Mesendoderm (in vitro differentiated cells): ENCODE measurements around the gene LRP1.

Experiments used
- DNase-seq: peaks from one replicate; pipeline ENCODE4 v3.0.0; 2013
- H2AK5ac ChIP-seq: 2 replicates; pipeline ENCODE4 v1.6.1; 2013; ENCODE audit warnings: low read length, inconsistent platforms
- H2BK120ac ChIP-seq: 2 replicates; pipeline ENCODE4 v1.6.1; 2013; ENCODE audit warnings: low read depth, mild to moderate bottlenecking, low read length, moderate library complexity, mixed read lengths
- H2BK15ac ChIP-seq: replicated peaks from 2 replicates; pipeline ENCODE4 v1.6.1; 2013; ENCODE audit warnings: low read depth, mild to moderate bottlenecking, moderate library complexity
- H2BK5ac ChIP-seq: 2 replicates; pipeline ENCODE4 v1.6.1; 2013; ENCODE audit warnings: low read length, inconsistent platforms
- H3K18ac ChIP-seq: 2 replicates; pipeline ENCODE4 v1.6.1; 2013; ENCODE audit warnings: mild to moderate bottlenecking, low read length, mixed read lengths
- H3K23ac ChIP-seq: one replicate; pipeline ENCODE4 v1.6.1; 2013; ENCODE audit warnings: low read length
- H3K27ac ChIP-seq: 2 replicates; pipeline ENCODE4 v1.5.1; 2013; ENCODE audit warnings: low read depth, mild to moderate bottlenecking, inconsistent platforms, low read length, moderate library complexity
- H3K27me3 ChIP-seq: 2 replicates; pipeline ENCODE4 v1.6.1; 2013; ENCODE audit warnings: low read length, control low read depth, mild to moderate bottlenecking, inconsistent platforms; ENCODE audit not compliant: insufficient read depth, poor library complexity
- H3K36me3 ChIP-seq: 2 replicates; pipeline ENCODE4 v1.6.1; 2013; ENCODE audit warnings: low read length, inconsistent platforms; ENCODE audit not compliant: control insufficient read depth, insufficient read depth
- H3K4ac ChIP-seq: one replicate; pipeline ENCODE4 v1.6.1; 2013; ENCODE audit warnings: low read depth, mild to moderate bottlenecking, low read length, moderate library complexity
- H3K4me1 ChIP-seq: 2 replicates; pipeline ENCODE4 v1.6.1; 2013; ENCODE audit warnings: low read depth, low read length, inconsistent platforms; ENCODE audit not compliant: control insufficient read depth
- H3K4me2 ChIP-seq: 2 replicates; pipeline ENCODE4 v1.6.1; 2013; ENCODE audit warnings: low read length
- H3K4me3 ChIP-seq: 2 replicates; pipeline ENCODE4 v1.5.1; 2013; ENCODE audit warnings: mild to moderate bottlenecking, low read length
- H3K56ac ChIP-seq: one replicate; pipeline ENCODE4 v1.6.1; 2013; ENCODE audit warnings: low read length
- H3K79me1 ChIP-seq: 2 replicates; pipeline ENCODE4 v1.6.1; 2013; ENCODE audit warnings: low read length, inconsistent platforms
- H3K79me2 ChIP-seq: 2 replicates; pipeline ENCODE4 v1.6.1; 2013; ENCODE audit warnings: mild to moderate bottlenecking, low read length; ENCODE audit not compliant: control insufficient read depth, insufficient read depth
- H3K9ac ChIP-seq: 2 replicates; pipeline ENCODE4 v1.6.1; 2013; ENCODE audit warnings: low read length, inconsistent platforms
- H4K5ac ChIP-seq: one replicate; pipeline ENCODE4 v1.6.1; 2013; ENCODE audit warnings: low read length
- H4K8ac ChIP-seq: one replicate; pipeline ENCODE4 v1.6.1; 2013; ENCODE audit warnings: low read depth, mild to moderate bottlenecking, control low read depth, low read length, moderate library complexity
- WGBS: extraction: QIAGEN DNeasy Blood & Tissue Kit; methylation state at CpG from one replicate; pipeline ENCODE4 v1.1.7; 2013; ENCODE audit warnings: low lambda C conversion rate, missing lambda C conversion rate; ENCODE audit not compliant: insufficient coverage; ENCODE audit errors: extremely low coverage; 5-methylcytosine and 5-hydroxymethylcytosine counted together

The LRP1 gene

GRCh38 chr12:57154804-57155434 is 26.6 kb downstream of the LRP1 start:
- WGBS: no CpG with 5 or more reads among the region's 5 CpGs
- no peak overlapping the region for H3K18ac ChIP-seq
- H2BK120ac ChIP-seq: no peak overlapping the region
- H4K8ac ChIP-seq: no peak overlapping the region
- no peak overlapping the region for H3K56ac ChIP-seq
- no peak overlapping the region for H2BK5ac ChIP-seq
- no peak for DNase-seq
- H3K4me3 ChIP-seq: no peak overlapping the region
- H4K5ac ChIP-seq: no peak overlapping the region
- H3K4ac ChIP-seq: no peak overlapping the region
- no peak overlapping the region for H3K27ac ChIP-seq
- no peak overlapping the region for H2AK5ac ChIP-seq
- H2BK15ac ChIP-seq: no peak overlapping the region
- H3K23ac ChIP-seq: no peak overlapping the region
- no peaks in the 10 kb centered on the region for H3K79me2 ChIP-seq
- peaks cover 17% of the 10 kb centered on the region for H3K36me3 ChIP-seq
- no peaks in the 10 kb centered on the region for H3K4me1 ChIP-seq
- no peak overlapping the region for H3K4me2 ChIP-seq
- H3K27me3 ChIP-seq: no peaks in the 10 kb centered on the region
- H3K79me1 ChIP-seq: no peaks in the 10 kb centered on the region
- H3K9ac ChIP-seq: no peak overlapping the region

GRCh38 chr12:57156701-57157403 is 28.6 kb downstream of the LRP1 start:
- Histone ChIP-seq H4K8ac (no peak overlapping the region), H3K23ac (no peak overlapping the region), H3K4me2 (no peak overlapping the region), H2BK120ac (no peak overlapping the region), H3K56ac (no peak overlapping the region), H3K4ac (no peak overlapping the region), H2BK5ac (no peak overlapping the region), H3K18ac (no peak overlapping the region), H3K27me3 (no peaks in the 10 kb centered on the region), H4K5ac (no peak overlapping the region), H3K27ac (no peak overlapping the region), H3K79me2 (no peaks in the 10 kb centered on the region), H3K9ac (no peak overlapping the region), H2AK5ac (no peak overlapping the region), H3K4me1 (no peaks in the 10 kb centered on the region), H3K4me3 (no peak overlapping the region), H3K36me3 (peaks cover 28% of the 10 kb centered on the region), H2BK15ac (no peak overlapping the region), H3K79me1 (no peaks in the 10 kb centered on the region)
- DNase-seq: no peak
- WGBS: no CpG with 5 or more reads among the region's 16 CpGs

GRCh38 chr12:57157588-57158173 is 29.4 kb downstream of the LRP1 start:
- Histone ChIP-seq H3K36me3 (peaks cover 34% of the 10 kb centered on the region), H3K79me2 (no peaks in the 10 kb centered on the region), H3K4me1 (no peaks in the 10 kb centered on the region), H2AK5ac (no peak overlapping the region), H4K5ac (no peak overlapping the region), H2BK15ac (no peak overlapping the region), H3K18ac (no peak overlapping the region), H3K4me3 (no peak overlapping the region), H4K8ac (no peak overlapping the region), H3K9ac (no peak overlapping the region), H3K79me1 (no peaks in the 10 kb centered on the region), H2BK5ac (no peak overlapping the region), H3K4ac (no peak overlapping the region), H3K56ac (no peak overlapping the region), H2BK120ac (no peak overlapping the region), H3K4me2 (no peak overlapping the region), H3K27ac (no peak overlapping the region), H3K23ac (no peak overlapping the region), H3K27me3 (no peaks in the 10 kb centered on the region)
- DNase-seq: no peak
- WGBS: no CpG with 5 or more reads among the region's 5 CpGs

GRCh38 chr12:57158186-57158585 is 29.9 kb downstream of the LRP1 start:
- Histone ChIP-seq H2BK15ac (no peak overlapping the region), H3K4ac (no peak overlapping the region), H3K4me2 (no peak overlapping the region), H3K79me1 (no peaks in the 10 kb centered on the region), H3K9ac (no peak overlapping the region), H4K8ac (no peak overlapping the region), H3K4me3 (no peak overlapping the region), H3K23ac (no peak overlapping the region), H3K27me3 (no peaks in the 10 kb centered on the region), H3K4me1 (no peaks in the 10 kb centered on the region), H2BK5ac (no peak overlapping the region), H3K56ac (no peak overlapping the region), H3K18ac (no peak overlapping the region), H3K79me2 (no peaks in the 10 kb centered on the region), H4K5ac (no peak overlapping the region), H2AK5ac (no peak overlapping the region), H2BK120ac (no peak overlapping the region), H3K27ac (no peak overlapping the region), H3K36me3 (peaks cover 36% of the 10 kb centered on the region)
- no peak for DNase-seq
- WGBS: no CpG with 5 or more reads among the region's 16 CpGs

GRCh38 chr12:57158665-57159064 is 30.4 kb downstream of the LRP1 start:
- Histone ChIP-seq H3K4me3 (no peak overlapping the region), H2AK5ac (no peak overlapping the region), H2BK5ac (no peak overlapping the region), H4K5ac (no peak overlapping the region), H3K79me1 (no peaks in the 10 kb centered on the region), H2BK120ac (no peak overlapping the region), H3K27me3 (no peaks in the 10 kb centered on the region), H3K23ac (no peak overlapping the region), H3K4me1 (no peaks in the 10 kb centered on the region), H3K36me3 (peaks cover 36% of the 10 kb centered on the region), H3K79me2 (no peaks in the 10 kb centered on the region), H3K56ac (no peak overlapping the region), H2BK15ac (no peak overlapping the region), H3K9ac (no peak overlapping the region), H3K27ac (no peak overlapping the region), H3K4me2 (no peak overlapping the region), H3K18ac (no peak overlapping the region), H3K4ac (no peak overlapping the region), H4K8ac (no peak overlapping the region)
- WGBS: no CpG with 5 or more reads among the region's 4 CpGs
- no peak for DNase-seq
